HepG2 (cell line): ENCODE measurements around the gene BSN. TPM values are rescaled to one million over a fixed set of nuclear protein-coding genes. Genes with fewer than 3 reads are reported as not detected.

Experiments
- ATAC-seq: fragments of 200-7000 bp; cut with Tn5 transposase; 3 replicates; pipeline ENCODE4 v1.9.1; 2020; ENCODE audit warnings: mild to moderate bottlenecking, moderate library complexity
- BruUV-seq: library from RNA; stranded (reverse); fragments of 400-500 nt; replicated peaks from 2 replicates; lab custom pipeline; 2021; lab: Mats Ljungman, UMichigan
- CTCF ChIA-PET: fragments of 300-600 bp; formaldehyde crosslinking; extraction: SDS; loops from one replicate; lab custom pipeline; 2021; ENCODE audit warnings: low total read pairs, inconsistent platforms, low intra/inter-chr PET ratio; lab: Yijun Ruan, JAX
- POLR2A ChIA-PET: fragments of 350-600 bp; sonication (Branson Sonifier 250); formaldehyde crosslinking; loops from one replicate; lab custom pipeline; 2020; ENCODE audit warnings: antibody characterized with exemption, inconsistent platforms; lab: Yijun Ruan, JAX
- DNase-seq: peaks from one replicate; pipeline ENCODE4 v3.0.0-alpha.2; 2015; ENCODE audit warnings: low spot score
- FAIRE-seq: peaks from 3 replicates; lab custom pipeline; 2011; peaks lifted over from hg19 to GRCh38; lab: Jason Lieb, UNC
- H2AFZ ChIP-seq: one replicate; pipeline ENCODE4 v1.6.1; 2011; ENCODE audit warnings: low read length, inconsistent platforms
- H3K27ac ChIP-seq: fragments of 300-600 bp; 3 replicates; pipeline ENCODE4 v1.8.0; 2011; ENCODE audit warnings: mixed run types, mild to moderate bottlenecking, mixed read lengths, low read length, inconsistent platforms; ENCODE audit not compliant: insufficient read depth; ENCODE audit errors: extremely low read length
- H3K27me3 ChIP-seq, 2 experiments: fragments of 200-600 bp in 1 of 2; 2 replicates in 1 of 2; 3 replicates in 1 of 2; pipeline versions ENCODE4 v1.6.0 to v1.8.0; 2011; ENCODE audit warnings: low read length in 2 of 2, mild to moderate bottlenecking in 2 of 2, moderate library complexity in 2 of 2, inconsistent platforms in 1 of 2; ENCODE audit not compliant: insufficient read depth in 2 of 2, control insufficient read depth in 1 of 2
- H3K36me3 ChIP-seq, 2 experiments: fragments of 200-600 bp in 1 of 2; replicated peaks in 1 of 2; 2 replicates in 1 of 2; 3 replicates in 1 of 2; pipeline versions ENCODE4 v1.5.1 to v1.8.0; 2011; ENCODE audit warnings: low read length in 2 of 2, inconsistent platforms in 1 of 2; ENCODE audit not compliant: insufficient read depth in 2 of 2, control insufficient read depth in 1 of 2
- H3K4me1 ChIP-seq: 2 replicates; pipeline ENCODE4 v1.5.1; 2012; ENCODE audit warnings: low read length, inconsistent platforms; ENCODE audit not compliant: insufficient read depth
- H3K4me2 ChIP-seq: 2 replicates; pipeline ENCODE4 v1.6.0; 2011; ENCODE audit warnings: low read depth, low read length, inconsistent platforms
- H3K4me3 ChIP-seq, 3 experiments: fragments of 200-600 bp in 1 of 3; sonication (generic), shearing (Covaris generic) in 1 of 3; replicated peaks in 1 of 3; 2 replicates each; pipeline ENCODE4 v1.5.1; 2011 to 2016; ENCODE audit warnings: low read length in 3 of 3, inconsistent platforms in 2 of 3, low read depth in 2 of 3, mild to moderate bottlenecking in 2 of 3, control low read depth in 1 of 3, mixed read lengths in 1 of 3; ENCODE audit not compliant: insufficient read depth in 1 of 3
- H3K79me2 ChIP-seq: one replicate; pipeline ENCODE4 v1.6.1; 2011; ENCODE audit warnings: low read length, inconsistent platforms; ENCODE audit not compliant: insufficient read depth
- H3K9ac ChIP-seq: 2 replicates; pipeline ENCODE4 v1.6.0; 2011; ENCODE audit warnings: mild to moderate bottlenecking, low read depth, low read length, inconsistent platforms; ENCODE audit not compliant: insufficient read depth
- H3K9me3 ChIP-seq: 2 replicates; pipeline ENCODE4 v1.5.1; 2012; ENCODE audit warnings: mild to moderate bottlenecking, low read length
- H4K20me1 ChIP-seq: 2 replicates; pipeline ENCODE4 v1.6.0; 2011; ENCODE audit warnings: inconsistent platforms, mild to moderate bottlenecking, low read length, moderate library complexity; ENCODE audit not compliant: insufficient read depth
- GPBP1L1 ChIP-seq: sonication (generic); formaldehyde crosslinking; IDR thresholded peaks from 2 replicates; pipeline ENCODE4 v1.5.0; 2020; ENCODE audit warnings: mild to moderate bottlenecking, missing genetic modification reagents
- PAXIP1 ChIP-seq: sonication (generic); formaldehyde crosslinking; conservative IDR thresholded peaks from 2 replicates; pipeline ENCODE4 v1.4.0; 2020; ENCODE audit warnings: mild to moderate bottlenecking, missing genetic modification reagents, moderate library complexity
- U2AF2 ChIP-seq: fragments of 200-400 bp; formaldehyde crosslinking; IDR thresholded peaks from 2 replicates; pipeline ENCODE4 v1.6.1; 2017; ENCODE audit warnings: low read depth, mild to moderate bottlenecking, low read length
- ZFX ChIP-seq: sonication (generic); formaldehyde crosslinking; IDR thresholded peaks from 2 replicates; pipeline ENCODE4 v1.4.0; 2020; ENCODE audit warnings: mild to moderate bottlenecking, low read depth, missing genetic modification reagents, moderate library complexity
- ZNF230 ChIP-seq: sonication (generic); formaldehyde crosslinking; IDR thresholded peaks from 2 replicates; pipeline ENCODE4 v1.4.0; 2020; ENCODE audit warnings: mild to moderate bottlenecking, missing genetic modification reagents
- ZNF367 ChIP-seq: sonication (generic); formaldehyde crosslinking; IDR thresholded peaks from 2 replicates; pipeline ENCODE4 v1.4.0; 2020; ENCODE audit warnings: missing genetic modification reagents, borderline replicate concordance
- ZNF567 ChIP-seq: sonication (generic); formaldehyde crosslinking; IDR thresholded peaks from 2 replicates; pipeline ENCODE4 v1.8.1; 2023; ENCODE audit warnings: mild to moderate bottlenecking, missing genetic modification reagents, borderline replicate concordance
- ZNF607 ChIP-seq: sonication (generic); formaldehyde crosslinking; IDR thresholded peaks from 2 replicates; pipeline ENCODE4 v1.5.1; 2020; ENCODE audit warnings: missing genetic modification reagents, mild to moderate bottlenecking, borderline replicate concordance
- WGBS: methylation state at CpG from one replicate; pipeline ENCODE4 v1.1.6; 2017; ENCODE audit warnings: low lambda C conversion rate; 5-methylcytosine and 5-hydroxymethylcytosine counted together
- in situ Hi-C: cut with HindIII; loops from 2 replicates; pipeline ENCODE4 v1.10.0; 2017; ENCODE audit warnings: low pct_unique_long_range_greater_than_20kb; ENCODE audit not compliant: extremely low pct_ligation_motif_present
- intact Hi-C: fragments of 100-400 bp; cut with micrococcal nuclease; formaldehyde crosslinking; loops from one replicate; pipeline ENCODE4 v1.10.0; 2022; ENCODE audit not compliant: unreplicated experiment
- polyA plus RNA-seq, 8 experiments: library from polyadenylated mRNA; depleted of rRNA in 3 of 8; stranded (reverse) in 7 of 8; unstranded in 1 of 8; fragments of >200 nt; fragmentation: Illumina TruSeq in 4 of 8; extraction: Trizol in 4 of 8; gene quantifications; 2 replicates each; pipeline versions ENCODE4 v1.2.1 to v1.2.3, GENCODE V29; 2011 to 2016; ENCODE audit warnings: low read depth in 4 of 8, missing spikeins in 1 of 8, mixed read lengths in 1 of 8; ENCODE audit not compliant: insufficient read depth in 1 of 8
- total RNA-seq, 5 experiments: library from RNA; depleted of rRNA; stranded (reverse); fragments of >200 nt; fragmentation: Illumina TruSeq; extraction: Trizol; gene quantifications; 2 replicates each; pipeline ENCODE4 v1.2.3, GENCODE V29; 2016; ENCODE audit warnings: low read depth in 1 of 5

BSN gene
- total and polyA plus RNA-seq, 2 of the 13 experiments (the other 11 are each of a cell fraction or from before 2014, with no cell fraction given): 0.42 to 0.86 TPM

DNA sequence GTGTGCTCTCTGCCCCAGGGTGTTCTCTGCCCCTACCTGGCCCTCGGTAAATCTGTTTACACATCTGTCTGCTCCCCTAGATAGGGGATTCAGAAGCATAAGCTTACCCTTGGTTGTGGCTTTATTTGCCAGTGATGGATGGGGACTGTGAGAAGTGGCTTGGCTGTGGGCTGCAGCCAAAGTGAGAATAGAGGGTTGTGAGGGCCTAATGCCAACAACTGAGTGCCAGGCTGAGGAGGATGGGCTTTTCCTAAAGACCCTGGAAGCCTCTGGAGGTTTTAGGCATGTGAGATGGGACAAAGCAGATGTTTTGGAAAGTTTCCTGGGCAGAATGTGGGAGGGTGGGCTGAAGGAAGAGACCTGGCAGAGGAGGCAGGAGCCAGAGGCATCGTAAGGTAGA, 104.4 kb downstream of the BSN start:
- intact Hi-C loops: no loop called here
- Histone ChIP-seq H4K20me1 (no peaks in the 10 kb centered on the region), H3K36me3 (no peaks in the 10 kb centered on the region), H3K79me2 (no peaks in the 10 kb centered on the region), H3K4me1 (peaks cover 11% of the 10 kb centered on the region), H3K4me2 (no peak overlapping the region), H3K9ac (no peak overlapping the region), H3K27ac (no peak overlapping the region)
- BruUV-seq: no TSS peak
- CTCF ChIA-PET: no interaction called here
- in situ Hi-C loops: no loop called here
- POLR2A ChIA-PET: no interaction called here
- peak; percentile 62 for TF ChIP-seq ZFX (CRISPR knock-in tag)
- TF ChIP-seq ZNF367: no peak
- 0 out of 2 replicates have a peak, but pooled peaks have one; percentile 27 for TF ChIP-seq PAXIP1 (CRISPR knock-in tag)
- TF ChIP-seq, all 625 proteins: peak for 2
- H2AFZ ChIP-seq: no peak overlapping the region
- no peak; the same call in 2 of the 3 replicates for ATAC-seq
- FAIRE-seq: no peak
- H3K9me3 ChIP-seq: no peaks in the 10 kb centered on the region
- H3K27me3 ChIP-seq: no peaks in the 10 kb centered on the region
- whole genome bisulfite sequencing: 48% methylated on average over 2 of the region's 2 CpGs
- DNase-seq: no peak
- H3K4me3 ChIP-seq: no peak overlapping the region

DNA sequence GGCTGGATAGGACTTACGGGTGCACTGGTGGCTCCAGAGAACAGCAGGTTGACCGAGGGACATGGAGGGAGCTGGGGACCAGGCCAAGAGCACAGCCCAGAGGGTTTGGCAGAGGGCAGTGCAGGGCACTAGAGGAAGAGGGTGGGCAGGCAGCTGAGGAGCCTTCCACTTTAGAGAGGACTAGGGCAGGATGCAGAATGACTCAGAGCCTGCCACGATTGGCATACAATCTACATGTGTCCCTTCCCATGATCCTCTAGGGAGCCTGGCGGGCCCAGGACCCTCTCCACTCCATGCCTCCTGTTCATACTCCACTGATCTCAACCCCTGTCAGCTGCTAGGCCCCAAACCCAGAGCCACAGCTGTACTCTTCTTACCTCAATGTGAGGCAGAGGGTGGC, 105.5 kb downstream of the BSN start:
- no peaks in the 10 kb centered on the region for H3K36me3 ChIP-seq
- intact Hi-C loops (no loop called here), in situ Hi-C loops (no loop called here)
- no peaks in the 10 kb centered on the region for H3K27me3 ChIP-seq
- no peak for ATAC-seq
- H3K27ac ChIP-seq: no peak overlapping the region
- no peak overlapping the region for H3K4me2 ChIP-seq
- no peak overlapping the region for H3K4me3 ChIP-seq
- TF ChIP-seq ZNF230 (no peak), ZNF607 (CRISPR knock-in tag) (no peak), U2AF2 (no peak), ZNF567 (CRISPR knock-in tag) (no peak), GPBP1L1 (CRISPR knock-in tag) (no peak)
- no peaks in the 10 kb centered on the region for H3K9me3 ChIP-seq
- POLR2A ChIA-PET: no interaction called here
- no peaks in the 10 kb centered on the region for H3K79me2 ChIP-seq
- H2AFZ ChIP-seq: no peak overlapping the region
- WGBS: 90% methylated on average over 3 of the region's 4 CpGs
- H3K9ac ChIP-seq: no peak overlapping the region
- CTCF ChIA-PET: no interaction called here
- H3K4me1 ChIP-seq: peaks cover 21% of the 10 kb centered on the region
- no TSS peak for BruUV-seq
- H4K20me1 ChIP-seq: no peaks in the 10 kb centered on the region
- no peak for FAIRE-seq
- DNase-seq: no peak
